HG02623 (cell line): ENCODE results near the gene MGAT4D.
A peak's percentile ranks its signal among the peaks of the same experiment; 100 is the strongest.
"Not testable (repeated sequence)": the region's sequence is repeated elsewhere in the genome, so short reads cannot be mapped to it uniquely, and the experiment has no call there.

ENCODE experiments used
- ATAC-seq: cut with Tn5 transposase; IDR thresholded peaks from one replicate; pipeline ENCODE4 v1.9.1; 2021; ENCODE audit warnings: moderate library complexity; ENCODE audit not compliant: unreplicated experiment

The MGAT4D gene

GRCh38 chr4:140444347-140444746 lies 53.7 kb downstream of the MGAT4D start:
- not testable (repeated sequence) for ATAC-seq

- no peak for ATAC-seq
Measured at GRCh38 chr4:140439644-140440142, 58.4 kb downstream of the MGAT4D start.

GRCh38 chr4:140427919-140428471 lies 70.1 kb downstream of the MGAT4D start:
- ATAC-seq = no peak

- ATAC-seq = peak; percentile 88
Measured at GRCh38 chr4:140427106-140427918, 70.8 kb downstream of the MGAT4D start, which contains the start of gene CLGN. TSS of gene CLGN (minus strand) at chr4:140427648. CDS start at chr4:140413078, 14,570 bp downstream.

- no peak for ATAC-seq
Measured at GRCh38 chr4:140426610-140427105, 71.4 kb downstream of the MGAT4D start.

- no peak for ATAC-seq
Measured at GRCh38 chr4:140423106-140423505, 75.0 kb downstream of the MGAT4D start.

GRCh38 chr4:140413130-140413969 lies 84.7 kb downstream of the MGAT4D start:
- not testable (repeated sequence) for ATAC-seq

GRCh38 chr4:140408974-140409373 lies 89.1 kb downstream of the MGAT4D start:
- no peak for ATAC-seq

- no peak for ATAC-seq
Measured at GRCh38 chr4:140406292-140406691, 91.8 kb downstream of the MGAT4D start.

GRCh38 chr4:140400111-140400510 lies 98.0 kb downstream of the MGAT4D start:
- ATAC-seq = no peak

- no peak for ATAC-seq
Measured at GRCh38 chr4:140395668-140396067, 102.4 kb downstream of the MGAT4D start.
